GM23338 (cell line): Measurements from ENCODE around the gene VEPH1. TPM values are rescaled to one million over a fixed set of nuclear protein-coding genes. Genes with fewer than 3 reads are reported as not detected.

Experiments
- ETS1 ChIP-seq: IDR thresholded peaks from 2 replicates; pipeline ENCODE4 v1.6.1; 2016; ENCODE audit warnings: antibody characterized with exemption
- EZH2 ChIP-seq: fragments of 200-600 bp; sonication (generic); IDR thresholded peaks from one replicate; pipeline ENCODE4 v1.8.0; 2017; ENCODE audit warnings: antibody characterized with exemption, mild to moderate bottlenecking, low read depth; ENCODE audit not compliant: unreplicated experiment
- EZH2phosphoT487 ChIP-seq: fragments of 200-600 bp; sonication (generic); IDR thresholded peaks from one replicate; pipeline ENCODE4 v1.8.1; 2018; ENCODE audit warnings: antibody characterized with exemption; ENCODE audit not compliant: unreplicated experiment
- JUNB ChIP-seq: IDR thresholded peaks from one replicate; pipeline ENCODE4 v1.6.1; 2016; ENCODE audit warnings: antibody characterized with exemption; ENCODE audit not compliant: unreplicated experiment
- NANOG ChIP-seq: IDR thresholded peaks from 2 replicates; pipeline ENCODE4 v1.6.1; 2016; ENCODE audit warnings: antibody characterized with exemption, borderline replicate concordance
- POLR2AphosphoS5 ChIP-seq: IDR thresholded peaks from 2 replicates; pipeline ENCODE4 v1.6.1; 2016; ENCODE audit warnings: antibody characterized with exemption, low read depth
- STAT1 ChIP-seq: IDR thresholded peaks from one replicate; pipeline ENCODE4 v1.6.1; 2016; ENCODE audit warnings: antibody characterized with exemption; ENCODE audit not compliant: unreplicated experiment
- ZNF114 ChIP-seq: fragments of 250-450 bp; sonication (Bioruptor Pico); IDR thresholded peaks from 2 replicates; pipeline ENCODE4 v1.5.0; 2020; ENCODE audit warnings: mild to moderate bottlenecking, moderate library complexity
- ZNF462 ChIP-seq: fragments of 250-450 bp; sonication (Bioruptor Pico); IDR thresholded peaks from 2 replicates; pipeline ENCODE4 v1.5.0; 2020; ENCODE audit warnings: mild to moderate bottlenecking, moderate library complexity
- polyA plus RNA-seq: library from polyadenylated mRNA; unstranded; fragments of >200 nt; fragmentation: Nextera tagmentation; extraction: Ambion mirVana; gene quantifications from 2 replicates; pipeline ENCODE4 v1.2.1, GENCODE V29; 2016
- total RNA-seq: library from RNA; depleted of rRNA; stranded (reverse); fragments of >200 nt; shearing (Covaris generic); gene quantifications from 2 replicates; pipeline ENCODE4 v1.2.3, GENCODE V29; 2014
- TF ChIP-seq, protein P1 (sequence below), 2 experiments: fragments of 200-600 bp in 1 of 2; sonication (generic) in 1 of 2; conservative IDR thresholded peaks; 2 replicates each; pipeline versions ENCODE4 v1.5.1 to v1.6.1; 2016 to 2017; ENCODE audit warnings: antibody characterized with exemption in 2 of 2, low read depth in 2 of 2, mild to moderate bottlenecking in 2 of 2, moderate library complexity in 1 of 2

VEPH1 gene
- total and polyA plus RNA-seq, 2 experiments from 2014 or later: 15.4 to 33.8 TPM

DNA sequence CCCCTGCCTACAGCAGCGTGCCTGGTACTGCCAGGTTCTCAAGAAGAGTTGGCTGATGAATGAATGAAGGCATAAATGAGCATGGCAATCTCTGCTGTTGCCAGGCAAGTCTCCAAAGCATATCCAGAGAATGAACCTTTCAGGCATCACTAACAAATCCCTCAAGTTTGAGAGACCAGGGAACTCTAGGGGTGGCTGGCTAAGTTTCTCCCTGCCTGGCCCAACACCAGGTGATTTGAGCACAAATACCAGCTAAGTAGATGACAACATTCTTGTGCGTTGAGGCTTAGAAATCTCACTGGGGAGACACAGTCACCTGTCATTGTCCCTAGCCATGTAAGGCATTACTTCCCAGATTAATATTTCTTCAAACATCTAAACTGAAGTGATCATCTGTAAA is 147.9 kb downstream of the VEPH1 start (continued):
- TF ChIP-seq ZNF462 (CRISPR knock-in tag) (no peak), JUNB (no peak), STAT1 (no peak), EZH2 (no peak), ZNF114 (CRISPR knock-in tag) (no peak), ETS1 (no peak), POLR2AphosphoS5 (no peak), EZH2phosphoT487 (no peak), NANOG (no peak)
- TF ChIP-seq, protein P1, sequence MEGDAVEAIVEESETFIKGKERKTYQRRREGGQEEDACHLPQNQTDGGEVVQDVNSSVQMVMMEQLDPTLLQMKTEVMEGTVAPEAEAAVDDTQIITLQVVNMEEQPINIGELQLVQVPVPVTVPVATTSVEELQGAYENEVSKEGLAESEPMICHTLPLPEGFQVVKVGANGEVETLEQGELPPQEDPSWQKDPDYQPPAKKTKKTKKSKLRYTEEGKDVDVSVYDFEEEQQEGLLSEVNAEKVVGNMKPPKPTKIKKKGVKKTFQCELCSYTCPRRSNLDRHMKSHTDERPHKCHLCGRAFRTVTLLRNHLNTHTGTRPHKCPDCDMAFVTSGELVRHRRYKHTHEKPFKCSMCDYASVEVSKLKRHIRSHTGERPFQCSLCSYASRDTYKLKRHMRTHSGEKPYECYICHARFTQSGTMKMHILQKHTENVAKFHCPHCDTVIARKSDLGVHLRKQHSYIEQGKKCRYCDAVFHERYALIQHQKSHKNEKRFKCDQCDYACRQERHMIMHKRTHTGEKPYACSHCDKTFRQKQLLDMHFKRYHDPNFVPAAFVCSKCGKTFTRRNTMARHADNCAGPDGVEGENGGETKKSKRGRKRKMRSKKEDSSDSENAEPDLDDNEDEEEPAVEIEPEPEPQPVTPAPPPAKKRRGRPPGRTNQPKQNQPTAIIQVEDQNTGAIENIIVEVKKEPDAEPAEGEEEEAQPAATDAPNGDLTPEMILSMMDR (conservative IDR thresholded peaks at IDR 0.05; ENCODE audit: low read depth in 2 of 2): no peak
